AG09309 (cell line): ENCODE measurements around the gene LTBP1.
"Not testable (repeated sequence)": the region's sequence is repeated elsewhere in the genome, so short reads cannot be mapped to it uniquely, and the experiment has no call there.

Experiments
- DNase-seq: peaks from one replicate; pipeline ENCODE4 v3.0.0-alpha.2; 2010; ENCODE audit warnings: low read depth
- H3K4me3 ChIP-seq: 2 replicates; pipeline ENCODE4 v1.5.1; 2011; ENCODE audit warnings: mild to moderate bottlenecking, low read depth, low read length, moderate library complexity; ENCODE audit not compliant: control insufficient read depth
- CTCF ChIP-seq: IDR thresholded peaks from 2 replicates; pipeline ENCODE4 v1.5.1; 2011; ENCODE audit warnings: mild to moderate bottlenecking, low read depth, low read length, inconsistent platforms; ENCODE audit not compliant: insufficient read depth, control insufficient read depth; ENCODE audit errors: missing control alignments

The LTBP1 gene

GRCh38 chr2:33229646-33230045 lies 282.9 kb downstream of the LTBP1 start:
- no peak for TF ChIP-seq CTCF
- no peak overlapping the region for H3K4me3 ChIP-seq
- DNase-seq: no peak

- no peak for TF ChIP-seq CTCF
- no peak overlapping the region for H3K4me3 ChIP-seq
- DNase-seq: no peak
Observed at GRCh38 chr2:33230195-33230594, 283.4 kb downstream of the LTBP1 start.

- H3K4me3 ChIP-seq: no peak overlapping the region
- no peak for TF ChIP-seq CTCF
Observed at GRCh38 chr2:33230842-33231241, 284.1 kb downstream of the LTBP1 start.

GRCh38 chr2:33235559-33235958 lies 288.8 kb downstream of the LTBP1 start:
- not testable (repeated sequence) for DNase-seq, H3K4me3 ChIP-seq

More at GRCh38 chr2:33230842-33231241, 284.1 kb downstream of the LTBP1 start:
- no peak for DNase-seq

- peak; percentile 42 for DNase-seq
Observed at GRCh38 chr2:33236482-33237385, 290.0 kb downstream of the LTBP1 start.

GRCh38 chr2:33238111-33238510 lies 291.4 kb downstream of the LTBP1 start:
- no peak for DNase-seq
- no peak for TF ChIP-seq CTCF
- H3K4me3 ChIP-seq: no peak overlapping the region

More at GRCh38 chr2:33236482-33237385, 290.0 kb downstream of the LTBP1 start:
- H3K4me3 ChIP-seq: no peak overlapping the region
- TF ChIP-seq CTCF: no peak

GRCh38 chr2:33240178-33240577 lies 293.4 kb downstream of the LTBP1 start:
- TF ChIP-seq CTCF: no peak
- no peak overlapping the region for H3K4me3 ChIP-seq
- DNase-seq: no peak
